Measurements from ENCODE around the gene CDC7.

GRCh38 chr1:91503332-91503900 lies 2.8 kb downstream of the CDC7 start:
- TF ChIP-seq CTCF (IDR thresholded peaks at IDR 0.05; ENCODE audit: insufficient read depth, low read length, poor library complexity, severe bottlenecking) (no peak), EZH2phosphoT487 (conservative IDR thresholded peaks at IDR 0.05; ENCODE audit: low read length) (no peak)

Measured in SU-DHL-6 (cell line).